Adrenal gland (tissue), 12 donors: ENCODE measurements around the gene CAMK2G. TPM values are rescaled to one million over a fixed set of nuclear protein-coding genes. Genes with fewer than 3 reads are reported as not detected.

Source experiments
- DNase-seq, 7 donors: peaks; one replicate each; pipeline ENCODE4 v3.0.0-alpha.2; 2019 to 2020
- H3K27ac ChIP-seq, 5 donors: fragments of 200-600 bp; sonication (generic) in 4 of 5; 1 replicate in 3 of 5; 2 replicates in 2 of 5; pipeline versions ENCODE4 v1.5.1 to v1.8.0; 2016 to 2020; ENCODE audit warnings: mild to moderate bottlenecking in 1 of 5
- H3K27me3 ChIP-seq: fragments of 200-600 bp; 2 replicates; pipeline ENCODE4 v1.8.0; 2021
- H3K36me3 ChIP-seq, 2 donors: fragments of 200-600 bp; replicated peaks in 1 of 2; 1 replicate in 1 of 2; 2 replicates in 1 of 2; pipeline versions ENCODE4 v1.5.1 to v1.8.0; 2018 to 2022
- H3K4me1 ChIP-seq, 2 donors: fragments of 200-600 bp; replicated peaks in 1 of 2; 1 replicate in 1 of 2; 2 replicates in 1 of 2; pipeline versions ENCODE4 v1.5.1 to v1.8.0; 2018 to 2021
- H3K4me3 ChIP-seq, 4 donors: fragments of 200-600 bp; sonication (generic) in 3 of 4; one replicate each; pipeline ENCODE4 v1.5.1; 2016 to 2018
- H3K9me3 ChIP-seq, 3 donors: fragments of 200-600 bp; sonication (generic) in 1 of 3; replicated peaks in 1 of 3; 1 replicate in 2 of 3; 2 replicates in 1 of 3; pipeline versions ENCODE4 v1.5.1 to v1.8.0; 2016 to 2021
- CTCF ChIP-seq, 6 experiments: fragments of 450-650 bp in 4 of 6; fragments of 200-600 bp in 2 of 6; sonication (generic) in 1 of 6; IDR thresholded peaks; 1 replicate in 5 of 6; 2 replicates in 1 of 6; pipeline versions ENCODE4 v1.5.1 to v1.8.0; 2016 to 2021; ENCODE audit warnings: antibody characterized with exemption in 6 of 6, mild to moderate bottlenecking in 2 of 6, moderate library complexity in 1 of 6
- POLR2A ChIP-seq, 2 donors: fragments of 450-650 bp; IDR thresholded peaks; one replicate each; pipeline ENCODE4 v1.6.1; 2017; ENCODE audit warnings: antibody characterized with exemption in 2 of 2, mild to moderate bottlenecking in 2 of 2, moderate library complexity in 1 of 2
- WGBS, 4 donors: extraction: QIAGEN DNeasy Blood & Tissue Kit in 2 of 4; methylation state at CpG; one replicate each; pipeline versions ENCODE4 v1.1.5 to v1.1.7; 2013 to 2017; 5-methylcytosine and 5-hydroxymethylcytosine counted together
- intact Hi-C, 2 donors: fragments of 100-400 bp; cut with DNase I; formaldehyde crosslinking; loops; one replicate each; pipeline versions ENCODE4 v1.14.1 to v1.15.0; 2022 to 2023
- polyA plus RNA-seq, 3 donors: library from polyadenylated mRNA; stranded (reverse); fragments of 200-250 nt in 2 of 3; fragments of 350-450 nt in 1 of 3; fragmentation: Illumina TruSeq in 1 of 3; extraction: RNeasy Lipid Tissue Mini Kit (QIAGEN cat#74804) in 1 of 3; gene quantifications; one replicate each; pipeline ENCODE4 v1.2.3, GENCODE V29; 2013 to 2014
- total RNA-seq, 9 donors: library from RNA; depleted of rRNA in 4 of 9; stranded (reverse); fragments of >200 nt in 4 of 9; fragments of 120-200 nt in 1 of 9; fragmentation: NEBNext Ultra II Directional in 1 of 9; extraction: Animal tissue kit (Norgen Biotek cat#: 25700) in 1 of 9; gene quantifications; one replicate each; pipeline versions ENCODE4 v1.1.0 to v1.2.4, GENCODE V29; 2013 to 2023
- donor health status: healthy with polysubstance abuse.
- donor health status: Bipolar disorder and iron deficiency.
- donor health status: DM: yes; HTN: yes; CAD: no.
- donor health status: DM: no; HTN: no; CAD: no.
- donor health status: DM: no; HTN: no; CAD: no.
- donor health status: DM: yes; HTN: yes; CAD: no.

Gene CAMK2G
- total and polyA plus RNA-seq, 12 donors, result 12.7 to 27.3 (median 19.7) TPM

DNA sequence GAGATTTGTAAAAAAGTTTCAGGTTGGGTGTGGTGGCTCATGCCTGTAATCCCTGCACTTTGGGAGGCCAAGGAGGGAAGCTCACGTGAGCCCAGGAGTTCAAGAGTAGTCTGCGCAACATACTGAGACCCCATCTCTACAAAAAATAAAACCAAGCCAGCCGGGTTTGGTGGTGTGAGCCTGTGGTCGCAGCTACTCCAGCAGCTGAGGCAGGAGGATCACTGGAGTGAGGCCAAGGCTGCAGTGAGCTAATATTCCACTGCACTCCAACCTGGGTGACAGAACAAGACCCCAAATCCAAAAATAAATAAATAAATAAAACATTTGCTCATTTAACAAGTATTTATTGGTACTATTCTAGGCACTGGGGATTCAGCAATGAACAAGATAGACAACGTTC, 94.1 kb downstream of the CAMK2G start:
- H3K27me3 ChIP-seq, result no peaks in the 10 kb centered on the region
- no peak for TF ChIP-seq CTCF (IDR thresholded peaks at IDR 0.05)
- no peak for TF ChIP-seq POLR2A (IDR thresholded peaks at IDR 0.05)
- no peak overlapping the region for H3K4me3 ChIP-seq
- no peaks in the 10 kb centered on the region for H3K9me3 ChIP-seq
- H3K27ac ChIP-seq, result no peak overlapping the region
- H3K36me3 ChIP-seq, result peaks cover 0 to 33% of the 10 kb centered on the region in 2 donors
- intact Hi-C loops, result no loop called here
- 69 to 81% (median 78%) methylated on average over 5 of the region's 5 CpGs for WGBS, 4 donors
- H3K4me1 ChIP-seq, result peaks cover 7 to 35% of the 10 kb centered on the region in 2 donors
- no peak for DNase-seq

DNA sequence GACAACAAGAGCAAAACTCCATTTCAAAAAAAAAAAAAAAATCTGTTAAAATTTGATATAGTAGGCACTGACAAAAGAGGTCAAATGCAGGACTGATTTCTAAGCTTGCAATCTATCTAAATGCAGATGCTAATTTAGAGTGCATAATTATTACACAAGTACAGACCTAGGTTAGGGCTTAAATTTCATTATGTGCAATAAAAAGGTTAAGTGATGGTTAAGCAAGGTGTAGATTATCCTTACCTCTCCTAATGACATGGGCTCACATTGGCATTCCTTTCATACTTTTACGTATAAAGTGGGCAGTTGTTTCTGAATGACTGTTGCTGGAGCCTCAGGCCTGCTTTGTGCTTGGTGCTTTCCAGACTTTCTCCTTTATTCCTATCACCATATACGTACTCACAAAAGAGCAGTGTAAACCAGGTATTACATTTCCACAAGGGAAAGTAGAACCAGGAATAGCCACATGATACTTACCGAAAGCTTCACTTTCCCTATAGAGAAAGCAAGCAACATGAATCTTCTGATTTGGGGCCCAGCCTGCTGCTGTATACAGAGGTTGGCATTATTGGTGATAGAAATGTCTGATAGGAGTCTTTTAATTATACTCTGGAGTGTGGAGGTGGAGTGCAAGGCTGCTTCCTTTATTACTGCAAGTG, 94.7 kb downstream of the CAMK2G start:
- H3K4me1 ChIP-seq, result peaks cover 7 to 38% of the 10 kb centered on the region in 2 donors
- H3K9me3 ChIP-seq, result no peaks in the 10 kb centered on the region
- no peak overlapping the region for H3K27ac ChIP-seq
- WGBS, 4 donors, result 87 to 93% (median 90%) methylated on average over 3 of the region's 3 CpGs
- intact Hi-C loops, result no loop called here
- TF ChIP-seq CTCF (IDR thresholded peaks at IDR 0.05), result no peak
- no peak for TF ChIP-seq POLR2A (IDR thresholded peaks at IDR 0.05)
- H3K36me3 ChIP-seq, result peaks cover 0 to 36% of the 10 kb centered on the region in 2 donors
- DNase-seq, result no peak
- H3K4me3 ChIP-seq, result no peak overlapping the region
- H3K27me3 ChIP-seq, result no peaks in the 10 kb centered on the region

DNA sequence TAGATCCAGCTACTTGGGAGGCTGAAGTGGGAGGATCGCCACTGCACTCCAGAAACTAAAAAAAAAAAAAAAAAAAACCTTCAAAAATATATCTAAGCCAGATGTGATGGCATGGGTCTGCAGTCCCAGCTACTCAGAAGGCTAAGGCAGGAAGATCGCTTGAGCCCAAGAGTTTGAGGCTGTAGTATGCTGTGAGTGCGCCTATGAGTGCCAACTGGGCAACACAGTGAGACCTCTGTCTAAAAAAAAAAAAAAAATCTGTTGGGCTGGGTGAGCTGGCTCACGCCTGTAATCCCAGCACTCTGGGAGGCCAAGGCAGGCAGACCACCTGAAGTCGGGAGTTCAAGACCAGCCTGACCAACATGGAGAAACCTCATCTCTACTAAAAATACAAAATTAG, 95.3 kb downstream of the CAMK2G start:
- intact Hi-C loops, result no loop called here
- no peak for DNase-seq
- peaks cover 9 to 42% of the 10 kb centered on the region in 2 donors for H3K4me1 ChIP-seq

GRCh38 chr10:73774637-73775036, 99.7 kb downstream of the CAMK2G start:
- Histone ChIP-seq H3K4me3 (no peak overlapping the region), H3K36me3 (peaks cover 0 to 50% of the 10 kb centered on the region in 2 donors), H3K27me3 (no peaks in the 10 kb centered on the region), H3K4me1 (peaks cover 15 to 37% of the 10 kb centered on the region in 2 donors), H3K9me3 (no peaks in the 10 kb centered on the region), H3K27ac (no peak overlapping the region)
- no peak for DNase-seq
- TF ChIP-seq POLR2A (IDR thresholded peaks at IDR 0.05) (no peak), CTCF (IDR thresholded peaks at IDR 0.05) (no peak)
- intact Hi-C loops, result no loop called here
- WGBS, 4 donors, result 32 to 41% (median 35%) methylated on average over 5 of the region's 5 CpGs

More for the DNA sequence above, 95.3 kb downstream of the CAMK2G start:
- WGBS, 4 donors, result 91 to 99% (median 93%) methylated on average over 5 of the region's 5 CpGs
- no peaks in the 10 kb centered on the region for H3K9me3 ChIP-seq
- no peak overlapping the region for H3K4me3 ChIP-seq
- H3K27me3 ChIP-seq, result no peaks in the 10 kb centered on the region
- peaks cover 0 to 36% of the 10 kb centered on the region in 2 donors for H3K36me3 ChIP-seq
- TF ChIP-seq POLR2A (IDR thresholded peaks at IDR 0.05) (no peak), CTCF (IDR thresholded peaks at IDR 0.05) (no peak)
- H3K27ac ChIP-seq, result no peak overlapping the region
